ENCODE data around the gene INPP4A. TPM values are rescaled to one million over a fixed set of nuclear protein-coding genes. Genes with fewer than 3 reads are reported as not detected.

INPP4A gene
- total and polyA plus RNA-seq, 10 of the 15 experiments (the other 5 are each of a cell fraction or from before 2014, with no cell fraction given) = 4.7 to 62.3 (median 36.9) TPM

DNA sequence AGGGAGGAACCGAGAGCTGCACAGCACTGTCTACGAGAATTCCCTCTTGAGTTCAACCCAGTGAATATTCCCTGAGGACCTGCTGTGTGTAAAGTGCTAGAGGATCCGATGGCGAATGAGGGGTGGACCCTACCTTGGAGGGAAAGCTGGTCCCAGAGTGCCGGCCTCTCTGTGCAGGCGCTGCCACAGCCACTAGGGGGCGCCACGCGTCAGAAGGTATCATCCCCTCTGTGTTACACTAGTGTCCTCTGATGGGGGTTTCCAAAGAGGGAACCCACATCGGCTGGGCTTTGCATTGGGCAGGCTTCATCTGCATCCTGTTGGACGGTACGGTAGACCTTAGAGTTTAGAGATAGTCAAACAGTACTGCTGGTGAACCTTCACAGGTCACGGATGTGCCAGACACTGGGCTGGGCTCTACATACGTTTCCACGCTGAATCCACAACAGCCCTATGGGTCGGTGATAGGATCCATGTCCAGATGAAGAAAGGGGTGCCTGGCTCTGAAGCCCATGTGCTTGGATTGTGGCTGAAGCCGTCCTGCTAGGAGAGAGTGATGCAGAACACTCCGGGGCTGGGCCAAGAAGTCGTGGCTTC lies 124.6 kb downstream of the INPP4A start (continued):
- TF ChIP-seq, protein P1, sequence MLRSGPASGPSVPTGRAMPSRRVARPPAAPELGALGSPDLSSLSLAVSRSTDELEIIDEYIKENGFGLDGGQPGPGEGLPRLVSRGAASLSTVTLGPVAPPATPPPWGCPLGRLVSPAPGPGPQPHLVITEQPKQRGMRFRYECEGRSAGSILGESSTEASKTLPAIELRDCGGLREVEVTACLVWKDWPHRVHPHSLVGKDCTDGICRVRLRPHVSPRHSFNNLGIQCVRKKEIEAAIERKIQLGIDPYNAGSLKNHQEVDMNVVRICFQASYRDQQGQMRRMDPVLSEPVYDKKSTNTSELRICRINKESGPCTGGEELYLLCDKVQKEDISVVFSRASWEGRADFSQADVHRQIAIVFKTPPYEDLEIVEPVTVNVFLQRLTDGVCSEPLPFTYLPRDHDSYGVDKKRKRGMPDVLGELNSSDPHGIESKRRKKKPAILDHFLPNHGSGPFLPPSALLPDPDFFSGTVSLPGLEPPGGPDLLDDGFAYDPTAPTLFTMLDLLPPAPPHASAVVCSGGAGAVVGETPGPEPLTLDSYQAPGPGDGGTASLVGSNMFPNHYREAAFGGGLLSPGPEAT (IDR thresholded peaks at IDR 0.05; ENCODE audit: low read depth) = peak; percentile 31; the same call in 1 of the 2 replicates
- TF ChIP-seq, protein P2, sequence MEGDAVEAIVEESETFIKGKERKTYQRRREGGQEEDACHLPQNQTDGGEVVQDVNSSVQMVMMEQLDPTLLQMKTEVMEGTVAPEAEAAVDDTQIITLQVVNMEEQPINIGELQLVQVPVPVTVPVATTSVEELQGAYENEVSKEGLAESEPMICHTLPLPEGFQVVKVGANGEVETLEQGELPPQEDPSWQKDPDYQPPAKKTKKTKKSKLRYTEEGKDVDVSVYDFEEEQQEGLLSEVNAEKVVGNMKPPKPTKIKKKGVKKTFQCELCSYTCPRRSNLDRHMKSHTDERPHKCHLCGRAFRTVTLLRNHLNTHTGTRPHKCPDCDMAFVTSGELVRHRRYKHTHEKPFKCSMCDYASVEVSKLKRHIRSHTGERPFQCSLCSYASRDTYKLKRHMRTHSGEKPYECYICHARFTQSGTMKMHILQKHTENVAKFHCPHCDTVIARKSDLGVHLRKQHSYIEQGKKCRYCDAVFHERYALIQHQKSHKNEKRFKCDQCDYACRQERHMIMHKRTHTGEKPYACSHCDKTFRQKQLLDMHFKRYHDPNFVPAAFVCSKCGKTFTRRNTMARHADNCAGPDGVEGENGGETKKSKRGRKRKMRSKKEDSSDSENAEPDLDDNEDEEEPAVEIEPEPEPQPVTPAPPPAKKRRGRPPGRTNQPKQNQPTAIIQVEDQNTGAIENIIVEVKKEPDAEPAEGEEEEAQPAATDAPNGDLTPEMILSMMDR (IDR thresholded peaks at IDR 0.05 in 2 of 3, conservative IDR thresholded peaks at IDR 0.05 in 1 of 3; ENCODE audit: control insufficient read depth in 2 of 3, extremely low read depth in 1 of 3, insufficient read depth in 1 of 3, low read depth in 3 of 3, low read length in 3 of 3) = peak; percentile 83 to 96 (median 94)
- TF ChIP-seq TARDBP (IDR thresholded peaks at IDR 0.05; ENCODE audit: borderline replicate concordance) (no peak), SMC3 (IDR thresholded peaks at IDR 0.05; ENCODE audit: borderline replicate concordance, low read length) (peak; percentile 67), RELA (IDR thresholded peaks at IDR 0.05; ENCODE audit: borderline replicate concordance, partially characterized antibody) (no peak), IKZF2 (IDR thresholded peaks at IDR 0.05) (no peak), ETV6 (conservative IDR thresholded peaks at IDR 0.05 in 1 of 2, IDR thresholded peaks at IDR 0.05 in 1 of 2; ENCODE audit: borderline replicate concordance in 1 of 2, low read depth in 1 of 2) (no peak)

DNA sequence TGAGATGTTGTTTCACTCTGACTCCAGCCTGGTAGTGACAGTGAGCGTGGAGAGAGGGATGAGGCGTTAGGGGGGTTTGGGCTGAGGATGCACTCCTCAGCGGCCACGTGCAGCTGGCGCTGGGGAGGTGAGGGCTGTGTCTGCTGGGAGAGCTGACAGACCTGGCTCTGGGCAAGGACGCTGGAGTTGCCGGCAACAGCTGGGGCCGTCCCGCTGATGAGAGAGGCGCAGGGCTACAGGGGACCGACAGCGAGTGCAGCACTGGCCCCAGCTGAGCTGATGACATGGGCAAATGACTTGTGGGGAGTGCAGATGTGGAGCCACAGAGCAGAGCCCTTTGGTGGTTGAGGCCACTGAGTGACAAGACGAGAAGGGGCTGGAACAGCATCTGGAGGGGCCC lies 125.3 kb downstream of the INPP4A start:
- Histone ChIP-seq H3K27ac (ENCODE audit: control insufficient read depth, insufficient read depth) (no peak overlapping the region), H3K4me1 (ENCODE audit: control insufficient read depth, insufficient read depth, low read length) (no peaks in the 10 kb centered on the region), H4K20me1 (ENCODE audit: control insufficient read depth, insufficient read depth) (no peaks in the 10 kb centered on the region), H3K9me3 (replicated peaks; ENCODE audit: control insufficient read depth, insufficient read depth, low read length) (no peaks in the 10 kb centered on the region), H3K79me2 (ENCODE audit: control insufficient read depth, insufficient read depth, low read length) (no peaks in the 10 kb centered on the region), H2AFZ (ENCODE audit: control insufficient read depth, low read depth, low read length) (no peak overlapping the region), H3K36me3 (ENCODE audit: control insufficient read depth in 2 of 2, insufficient read depth in 2 of 2, low read length in 1 of 2) (peaks cover 58 to 67% of the 10 kb centered on the region in 2 experiments), H3K4me2 (ENCODE audit: control insufficient read depth, insufficient read depth) (no peak overlapping the region), H3K9ac (ENCODE audit: control insufficient read depth, insufficient read depth, low read length) (no peak overlapping the region), H3K27me3 (replicated peaks in 1 of 2; ENCODE audit: control insufficient read depth in 2 of 2, insufficient read depth in 2 of 2, low read length in 1 of 2) (no peaks in the 10 kb centered on the region), H3K4me3 (no peak overlapping the region)
- in situ Hi-C loops (cut with MboI) = no loop called here
- no peak for DNase-seq (ENCODE audit: low read depth, low spot score)
- ChIA-PET CTCF (interaction anchor here (1.0 to 1.6 kb wide), 2 partner anchors 9 to 19 kb away, joined by 3 read pairs; no protein-coding TSS in a partner anchor), RAD21 (ENCODE audit: unreplicated experiment) (no interaction called here), SMC1A (ENCODE audit: uncharacterized antibody, unreplicated experiment) (interaction anchor here (1.7 kb wide), 1 partner anchor 13 kb away, joined by 5 read pairs; no protein-coding TSS in a partner anchor), POLR2A (interaction anchor here (0.6 kb wide), 1 partner anchor 9 kb away, joined by 3 read pairs; no protein-coding TSS in a partner anchor)
- FAIRE-seq = no peak
- no peak for ATAC-seq
- no TSS peak for BruUV-seq (replicated peaks)
- intact Hi-C loops (cut with micrococcal nuclease; ENCODE audit: unreplicated experiment) = loop anchor here (1.0 kb wide), 1 partner anchor 267 kb away; no protein-coding TSS in a partner anchor
- WGBS (ENCODE audit: insufficient coverage, insufficient replicate concordance, low lambda C conversion rate, missing lambda C conversion rate) = 93% methylated on average over 13 of the region's 13 CpGs
- TF ChIP-seq ZNF217 (IDR thresholded peaks at IDR 0.05) (no peak), ESRRA (IDR thresholded peaks at IDR 0.05; ENCODE audit: low read length) (no peak), POU2F2 (IDR thresholded peaks at IDR 0.05; ENCODE audit: borderline replicate concordance, low read depth, low read length) (no peak), SRF (IDR thresholded peaks at IDR 0.05; ENCODE audit: low read depth in 2 of 2, low read length in 2 of 2) (no peak), ZZZ3 (IDR thresholded peaks at IDR 0.05; ENCODE audit: control insufficient read depth, insufficient read length, low read depth) (no peak)
- TF ChIP-seq, protein P3, sequence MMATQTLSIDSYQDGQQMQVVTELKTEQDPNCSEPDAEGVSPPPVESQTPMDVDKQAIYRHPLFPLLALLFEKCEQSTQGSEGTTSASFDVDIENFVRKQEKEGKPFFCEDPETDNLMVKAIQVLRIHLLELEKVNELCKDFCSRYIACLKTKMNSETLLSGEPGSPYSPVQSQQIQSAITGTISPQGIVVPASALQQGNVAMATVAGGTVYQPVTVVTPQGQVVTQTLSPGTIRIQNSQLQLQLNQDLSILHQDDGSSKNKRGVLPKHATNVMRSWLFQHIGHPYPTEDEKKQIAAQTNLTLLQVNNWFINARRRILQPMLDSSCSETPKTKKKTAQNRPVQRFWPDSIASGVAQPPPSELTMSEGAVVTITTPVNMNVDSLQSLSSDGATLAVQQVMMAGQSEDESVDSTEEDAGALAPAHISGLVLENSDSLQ (IDR thresholded peaks at IDR 0.05) = no peak
- TF ChIP-seq, protein P4, sequence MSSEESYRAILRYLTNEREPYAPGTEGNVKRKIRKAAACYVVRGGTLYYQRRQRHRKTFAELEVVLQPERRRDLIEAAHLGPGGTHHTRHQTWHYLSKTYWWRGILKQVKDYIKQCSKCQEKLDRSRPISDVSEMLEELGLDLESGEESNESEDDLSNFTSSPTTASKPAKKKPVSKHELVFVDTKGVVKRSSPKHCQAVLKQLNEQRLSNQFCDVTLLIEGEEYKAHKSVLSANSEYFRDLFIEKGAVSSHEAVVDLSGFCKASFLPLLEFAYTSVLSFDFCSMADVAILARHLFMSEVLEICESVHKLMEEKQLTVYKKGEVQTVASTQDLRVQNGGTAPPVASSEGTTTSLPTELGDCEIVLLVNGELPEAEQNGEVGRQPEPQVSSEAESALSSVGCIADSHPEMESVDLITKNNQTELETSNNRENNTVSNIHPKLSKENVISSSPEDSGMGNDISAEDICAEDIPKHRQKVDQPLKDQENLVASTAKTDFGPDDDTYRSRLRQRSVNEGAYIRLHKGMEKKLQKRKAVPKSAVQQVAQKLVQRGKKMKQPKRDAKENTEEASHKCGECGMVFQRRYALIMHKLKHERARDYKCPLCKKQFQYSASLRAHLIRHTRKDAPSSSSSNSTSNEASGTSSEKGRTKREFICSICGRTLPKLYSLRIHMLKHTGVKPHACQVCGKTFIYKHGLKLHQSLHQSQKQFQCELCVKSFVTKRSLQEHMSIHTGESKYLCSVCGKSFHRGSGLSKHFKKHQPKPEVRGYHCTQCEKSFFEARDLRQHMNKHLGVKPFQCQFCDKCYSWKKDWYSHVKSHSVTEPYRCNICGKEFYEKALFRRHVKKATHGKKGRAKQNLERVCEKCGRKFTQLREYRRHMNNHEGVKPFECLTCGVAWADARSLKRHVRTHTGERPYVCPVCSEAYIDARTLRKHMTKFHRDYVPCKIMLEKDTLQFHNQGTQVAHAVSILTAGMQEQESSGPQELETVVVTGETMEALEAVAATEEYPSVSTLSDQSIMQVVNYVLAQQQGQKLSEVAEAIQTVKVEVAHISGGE (CRISPR knock-in tag; IDR thresholded peaks at IDR 0.05) = no peak

Measured in GM12878 (cell line).